GM18870 (cell line): ENCODE measurements around the gene RBP3.

Experiments used
- ATAC-seq: cut with Tn5 transposase; IDR thresholded peaks from one replicate; pipeline ENCODE4 v1.9.1; 2021; ENCODE audit warnings: moderate library complexity; ENCODE audit not compliant: unreplicated experiment

RBP3 gene

DNA sequence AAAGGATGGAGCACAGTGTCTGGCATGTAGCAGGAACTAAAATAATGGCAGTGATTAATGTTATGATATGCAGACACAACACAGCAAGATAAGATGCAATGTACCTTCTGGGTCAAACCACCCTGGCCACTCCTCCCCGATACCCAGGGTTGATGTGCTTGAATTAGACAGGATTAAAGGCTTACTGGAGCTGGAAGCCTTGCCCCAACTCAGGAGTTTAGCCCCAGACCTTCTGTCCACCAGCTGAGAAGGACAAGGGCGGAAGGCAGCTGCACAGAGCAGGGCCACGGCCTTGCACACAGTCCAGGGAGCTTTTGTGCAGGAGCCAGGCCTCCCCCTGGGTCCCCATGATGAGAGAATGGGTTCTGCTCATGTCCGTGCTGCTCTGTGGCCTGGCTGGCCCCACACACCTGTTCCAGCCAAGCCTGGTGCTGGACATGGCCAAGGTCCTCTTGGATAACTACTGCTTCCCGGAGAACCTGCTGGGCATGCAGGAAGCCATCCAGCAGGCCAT lies at the start of gene RBP3:
RBP3 (plus strand) TSS at position 226 of the 514 bp plus-strand sequence; CDS start at position 348, 122 bp downstream.
- ATAC-seq, result no peak

- no peak for ATAC-seq
These were observed 49.4 kb upstream of the RBP3 start for GRCh38 chr10:47298715-47299114.

DNA sequence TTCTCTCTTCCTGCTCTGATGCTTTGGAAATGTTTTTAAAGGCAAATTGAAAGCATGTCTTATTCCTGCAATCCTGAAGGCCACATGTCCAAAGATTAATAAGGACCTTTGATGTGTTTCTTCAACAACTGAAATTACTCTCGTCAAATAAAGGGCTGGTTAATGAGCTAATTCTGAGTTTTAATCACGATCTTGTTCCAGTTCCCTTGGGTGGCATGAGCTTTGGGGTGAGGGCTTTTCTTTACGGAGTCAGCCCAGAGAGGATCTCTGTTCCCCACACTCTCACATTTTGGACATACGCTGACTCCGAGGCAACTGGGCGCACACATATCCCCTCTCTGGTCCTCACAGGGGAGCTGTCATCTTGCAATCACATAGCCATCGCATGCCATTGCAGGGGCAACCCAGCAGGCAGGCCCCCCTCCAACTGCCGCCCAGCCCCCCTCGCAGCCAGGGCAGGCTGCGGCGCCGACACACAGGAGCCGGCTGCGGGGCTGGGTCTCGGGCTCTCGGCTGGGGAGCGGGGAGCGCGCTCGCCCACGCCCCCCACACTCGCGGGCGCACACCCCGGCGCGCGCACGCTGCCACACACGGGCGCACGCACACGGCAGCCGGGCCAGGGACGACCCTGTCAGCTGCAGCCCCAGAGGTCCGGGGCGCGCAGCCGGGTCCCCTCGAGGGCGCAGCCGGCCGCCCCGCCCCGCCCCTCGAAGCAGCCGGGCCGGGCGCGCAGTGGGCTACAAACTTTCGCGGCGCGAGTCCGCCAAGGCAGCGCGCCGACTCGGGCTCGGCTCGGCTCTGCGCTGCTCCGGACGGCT lies 48.3 kb upstream of the RBP3 start, which contains the start of gene GDF10:
GDF10 (plus strand) TSS at position 587 of the 818 bp plus-strand sequence. CDS start 455 bp downstream, outside the sequence.
- ATAC-seq, result no peak

- no peak for ATAC-seq
These were observed 47.7 kb upstream of the RBP3 start for GRCh38 chr10:47300429-47300931.

DNA sequence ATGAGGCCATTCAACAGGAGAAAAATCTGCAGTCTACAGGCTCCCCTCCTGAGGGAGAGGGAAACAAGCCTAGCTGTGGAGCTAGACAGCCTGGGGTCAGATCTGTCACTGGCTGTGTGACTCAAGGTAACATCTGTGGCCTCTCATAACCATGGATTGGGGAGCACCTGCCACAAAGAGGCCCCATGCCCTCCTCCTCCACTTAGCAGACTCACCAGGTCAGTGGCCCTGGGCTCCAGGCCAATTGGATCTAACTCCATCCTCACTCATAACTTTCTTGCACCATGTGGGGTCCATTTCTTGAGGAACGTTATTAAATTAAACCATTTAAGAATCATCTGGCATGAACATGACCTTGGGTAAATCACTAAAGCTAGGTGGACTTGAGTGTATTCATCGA lies 46.3 kb upstream of the RBP3 start:
- ATAC-seq, result no peak

DNA sequence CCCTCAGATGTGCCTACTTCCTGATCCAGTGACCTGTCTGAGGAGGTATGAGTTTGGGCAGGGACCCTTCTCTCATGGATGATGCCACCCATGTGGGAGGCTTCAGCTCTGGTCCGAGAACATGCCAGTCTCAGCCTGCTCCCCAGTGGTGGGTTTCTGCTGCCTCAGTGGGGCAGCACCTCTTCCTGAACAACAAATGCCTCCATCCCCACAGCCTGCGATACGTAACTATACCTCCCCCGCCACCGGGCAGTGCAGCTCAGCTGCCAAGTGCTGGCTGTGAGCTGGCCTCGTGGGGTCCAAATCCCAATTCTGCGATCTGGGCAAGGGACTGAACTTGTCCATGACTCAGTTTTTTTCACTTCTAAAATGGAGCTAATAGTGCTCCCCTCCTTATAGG lies 45.1 kb upstream of the RBP3 start:
- ATAC-seq, result no peak

GRCh38 chr10:47303866-47304265 lies 44.3 kb upstream of the RBP3 start:
- no peak for ATAC-seq

DNA sequence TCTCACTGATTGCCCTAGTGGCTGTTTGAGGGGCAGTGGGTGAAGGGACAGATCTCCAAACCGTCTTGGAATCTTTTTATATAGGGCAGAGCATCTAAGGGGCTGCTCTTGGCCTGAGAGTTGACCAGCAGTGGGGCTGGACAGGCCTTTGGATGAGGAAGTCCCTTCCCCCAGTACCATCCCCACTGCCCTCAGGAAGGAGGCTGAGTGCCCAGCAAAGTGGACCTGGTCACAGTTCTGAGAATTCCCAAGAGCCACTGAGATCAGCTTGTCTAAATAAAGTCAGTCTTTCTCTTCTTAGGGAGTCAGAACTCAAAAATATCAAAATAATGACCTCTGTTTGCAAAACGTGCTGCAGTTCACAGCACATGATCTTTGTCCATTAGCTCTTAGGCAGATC lies 42.6 kb upstream of the RBP3 start:
- no peak for ATAC-seq

DNA sequence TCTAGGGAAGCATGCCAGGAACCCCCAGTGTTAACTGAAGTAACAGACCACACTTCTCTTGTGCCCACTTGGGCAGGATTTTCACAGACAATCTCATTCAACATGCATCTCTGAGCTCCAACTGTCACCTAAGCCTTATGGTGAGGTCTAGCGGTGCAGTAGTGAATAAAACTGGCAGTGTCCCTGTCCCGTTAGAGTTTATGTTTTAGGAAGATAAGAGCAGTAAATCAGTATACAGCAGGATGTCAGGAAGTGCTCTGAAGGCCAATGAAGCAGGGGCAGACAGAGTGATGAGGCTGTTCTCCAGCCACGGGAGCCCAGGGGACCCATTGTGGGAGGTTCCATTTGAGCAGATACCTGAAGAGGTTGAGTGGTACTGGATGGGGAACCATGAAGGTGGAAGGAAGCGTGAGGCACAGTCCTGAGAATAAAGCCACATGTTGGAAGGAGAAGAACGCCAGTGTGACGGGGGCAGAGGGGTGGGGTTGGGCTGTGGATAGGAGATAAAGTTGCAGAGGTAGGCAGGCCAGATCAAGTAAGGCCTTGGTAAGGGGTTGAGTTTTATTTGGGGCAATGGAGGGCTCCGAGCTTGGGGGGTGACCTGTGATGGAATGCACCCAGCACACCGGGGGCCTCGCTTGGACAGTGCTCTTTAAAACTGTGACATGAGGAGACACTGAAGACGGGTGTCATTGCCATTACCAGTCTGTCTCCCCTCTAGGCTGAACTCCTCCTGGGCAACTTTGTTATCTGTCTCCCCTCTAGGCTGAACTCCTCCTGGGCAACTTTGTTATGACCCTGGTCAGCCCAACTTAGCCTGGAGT lies 41.6 kb upstream of the RBP3 start:
- no peak for ATAC-seq

- no peak for ATAC-seq
These were observed 40.8 kb upstream of the RBP3 start for GRCh38 chr10:47307381-47307780.

- no peak for ATAC-seq
These were observed 39.4 kb upstream of the RBP3 start for GRCh38 chr10:47308775-47309174.

GRCh38 chr10:47309408-47310089 lies 38.6 kb upstream of the RBP3 start:
- ATAC-seq, result no peak

- ATAC-seq, result no peak
These were observed 38.1 kb upstream of the RBP3 start for GRCh38 chr10:47310090-47310505.

- ATAC-seq, result no peak
These were observed 36.8 kb upstream of the RBP3 start for GRCh38 chr10:47311193-47311931.

DNA sequence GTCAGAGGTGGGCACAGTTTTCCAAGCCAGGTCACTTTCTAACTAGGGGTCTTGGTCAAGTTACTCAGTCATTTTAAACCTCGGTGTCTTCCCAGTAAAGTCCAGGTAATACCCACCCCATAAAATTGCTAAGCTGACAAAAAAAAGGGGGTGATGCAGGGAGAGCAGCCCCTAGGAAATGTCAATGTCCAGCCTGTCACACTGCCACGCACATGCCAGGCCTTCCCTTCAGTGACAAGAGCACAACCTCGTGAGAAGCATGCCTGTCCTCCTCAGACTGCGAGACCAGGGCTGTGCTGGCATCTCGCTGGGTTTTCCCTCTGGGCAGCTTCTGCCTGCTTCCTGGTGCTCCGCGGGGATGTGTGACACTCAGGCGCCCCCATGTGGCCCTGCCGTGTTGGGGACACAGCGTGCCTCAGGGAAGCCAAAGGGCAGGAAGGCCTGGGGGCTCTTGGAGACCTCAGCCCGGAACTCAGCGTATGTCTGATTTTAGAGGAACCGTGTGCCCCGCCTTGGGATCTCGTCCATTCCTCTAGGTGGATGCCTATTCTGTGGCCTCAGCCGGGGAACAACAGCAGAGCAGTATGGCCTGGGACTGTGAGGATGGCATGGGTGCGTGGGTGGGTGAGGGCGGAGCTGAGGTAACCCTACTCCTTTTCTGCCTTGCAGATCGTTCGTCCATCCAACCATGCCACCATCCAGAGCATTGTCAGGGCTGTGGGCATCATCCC lies 36.1 kb upstream of the RBP3 start:
- ATAC-seq, result peak; percentile 63

DNA sequence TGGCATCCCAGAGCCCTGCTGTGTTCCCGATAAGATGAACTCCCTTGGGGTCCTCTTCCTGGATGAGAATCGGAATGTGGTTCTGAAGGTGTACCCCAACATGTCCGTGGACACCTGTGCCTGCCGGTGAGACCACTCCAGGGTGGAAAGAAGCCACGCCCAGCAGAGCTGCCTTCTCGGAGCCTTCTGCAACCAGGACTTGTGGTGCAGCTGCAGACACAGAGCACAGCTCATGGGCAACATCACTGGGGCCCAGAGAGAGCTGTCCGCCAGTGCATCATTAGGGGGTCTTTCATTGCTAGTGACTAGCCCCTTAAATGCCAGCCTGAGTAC lies 35.5 kb upstream of the RBP3 start:
- no peak for ATAC-seq

- no peak for ATAC-seq
These were observed 33.7 kb upstream of the RBP3 start for GRCh38 chr10:47314416-47314970.

GRCh38 chr10:47315421-47315820 lies 32.7 kb upstream of the RBP3 start:
- no peak for ATAC-seq

DNA sequence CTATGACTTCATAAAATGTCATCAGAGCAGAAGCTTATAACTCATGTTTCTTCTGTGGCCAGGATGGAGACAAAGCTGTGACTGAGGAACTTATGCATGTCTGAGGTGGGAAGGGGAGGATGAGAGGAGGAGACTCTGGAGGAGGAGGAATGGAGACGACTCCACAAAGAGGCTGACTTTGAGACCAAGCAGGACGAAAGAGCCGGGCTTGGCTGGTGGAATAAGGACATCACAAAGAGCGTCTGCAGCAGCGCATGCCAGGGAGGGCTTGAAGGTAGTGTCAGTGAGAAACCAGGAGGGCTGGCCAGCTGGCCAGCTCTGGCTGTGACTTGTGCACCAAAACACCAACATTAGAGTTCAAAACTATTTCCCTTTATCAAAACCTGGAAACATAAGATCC lies 32.0 kb upstream of the RBP3 start:
- ATAC-seq, result no peak
